Endothelial cell of umbilical vein (primary cell): ENCODE data around the gene PCDHGA6. TPM values are rescaled to one million over a fixed set of nuclear protein-coding genes. Genes with fewer than 3 reads are reported as not detected.

Experiments
- BruUV-seq: library from RNA; stranded (reverse); fragments of 400-500 nt; replicated peaks from 2 replicates; lab custom pipeline; 2021; lab: Mats Ljungman, UMichigan
- CTCF ChIA-PET: fragments of 300-600, 350-600 bp; sonication (Branson Sonifier 250); formaldehyde crosslinking; loops from one replicate; lab custom pipeline; 2021; ENCODE audit warnings: antibody characterized with exemption, inconsistent platforms; lab: Charles Lee
- POLR2A ChIA-PET: fragments of 300-600, 350-600 bp; sonication (Branson Sonifier 250); formaldehyde crosslinking; loops from one replicate; lab custom pipeline; 2021; ENCODE audit warnings: antibody characterized with exemption, inconsistent platforms; lab: Charles Lee
- DNase-seq: peaks from one replicate; pipeline ENCODE4 v3.0.0-alpha.2; 2011; ENCODE audit warnings: low read depth, low spot score
- FAIRE-seq: peaks from 2 replicates; lab custom pipeline; 2011; peaks lifted over from hg19 to GRCh38; lab: Jason Lieb, UNC
- H2AFZ ChIP-seq: 2 replicates; pipeline ENCODE4 v1.6.0; 2012; ENCODE audit warnings: low read depth, low read length, control low read depth, inconsistent platforms
- H3K27ac ChIP-seq: 2 replicates; pipeline ENCODE4 v1.5.1; 2011; ENCODE audit warnings: low read depth, mild to moderate bottlenecking, control low read depth, low read length, moderate library complexity; ENCODE audit not compliant: insufficient read depth
- H3K27me3 ChIP-seq, 2 experiments: 2 replicates each; pipeline versions ENCODE4 v1.6.0 to v1.6.1; 2011; ENCODE audit warnings: low read length in 2 of 2, mixed read lengths in 1 of 2; ENCODE audit not compliant: control insufficient read depth in 2 of 2, insufficient read depth in 2 of 2
- H3K36me3 ChIP-seq, 2 experiments: 2 replicates in 1 of 2; 3 replicates in 1 of 2; pipeline ENCODE4 v1.5.1; 2011; ENCODE audit warnings: low read length in 2 of 2, mild to moderate bottlenecking in 1 of 2, moderate library complexity in 1 of 2; ENCODE audit not compliant: control insufficient read depth in 2 of 2, insufficient read depth in 2 of 2; ENCODE audit errors: extremely low read depth in 1 of 2
- H3K4me1 ChIP-seq: 3 replicates; pipeline ENCODE4 v1.5.1; 2011; ENCODE audit warnings: mild to moderate bottlenecking, low read length; ENCODE audit not compliant: control insufficient read depth, insufficient read depth; ENCODE audit errors: extremely low read depth
- H3K4me2 ChIP-seq: 2 replicates; pipeline ENCODE4 v1.6.1; 2011; ENCODE audit warnings: low read length, control low read depth, mixed read lengths; ENCODE audit not compliant: insufficient read depth
- H3K4me3 ChIP-seq, 3 experiments: fragments of 200-600 bp in 1 of 3; sonication (generic), shearing (Covaris generic) in 1 of 3; replicated peaks in 1 of 3; 2 replicates each; pipeline ENCODE4 v1.5.1; 2011 to 2016; ENCODE audit warnings: control low read depth in 3 of 3, low read length in 3 of 3, mild to moderate bottlenecking in 2 of 3, inconsistent platforms in 1 of 3, low read depth in 1 of 3, moderate library complexity in 1 of 3; ENCODE audit not compliant: insufficient read depth in 1 of 3
- H3K79me2 ChIP-seq: 2 replicates; pipeline ENCODE4 v1.6.0; 2012; ENCODE audit warnings: low read length, inconsistent platforms; ENCODE audit not compliant: control insufficient read depth, insufficient read depth
- H3K9ac ChIP-seq: replicated peaks from 2 replicates; pipeline ENCODE3; 2011; ENCODE audit warnings: low read length, control low read depth; ENCODE audit not compliant: insufficient read depth; ENCODE audit errors: extremely low read depth
- H3K9me1 ChIP-seq: replicated peaks from 3 replicates; pipeline ENCODE4 v1.6.0; 2011; ENCODE audit warnings: mild to moderate bottlenecking, low read length; ENCODE audit not compliant: control insufficient read depth, insufficient read depth; ENCODE audit errors: extremely low read depth
- H3K9me3 ChIP-seq: replicated peaks from 2 replicates; pipeline ENCODE4 v1.5.1; 2012; ENCODE audit warnings: low read length, inconsistent platforms; ENCODE audit not compliant: control insufficient read depth, insufficient read depth
- H4K20me1 ChIP-seq: replicated peaks from 2 replicates; pipeline ENCODE3; 2011; ENCODE audit warnings: mild to moderate bottlenecking, low read length; ENCODE audit not compliant: control insufficient read depth, insufficient read depth; ENCODE audit errors: extremely low read depth
- EZH2 ChIP-seq: IDR thresholded peaks from 2 replicates; pipeline ENCODE4 v1.6.1; 2012; ENCODE audit warnings: borderline replicate concordance, low read depth, mild to moderate bottlenecking, moderate library complexity, low read length, inconsistent platforms; ENCODE audit not compliant: severe bottlenecking
- FOS ChIP-seq: IDR thresholded peaks from 2 replicates; pipeline ENCODE4 v1.6.1; 2011; ENCODE audit warnings: mild to moderate bottlenecking, low read length, moderate library complexity, borderline replicate concordance; ENCODE audit not compliant: insufficient read depth
- GATA2 ChIP-seq: IDR thresholded peaks from 2 replicates; pipeline ENCODE4 v1.7.0; 2011; ENCODE audit warnings: low read depth, mild to moderate bottlenecking, moderate library complexity, mixed read lengths, low read length; ENCODE audit not compliant: insufficient read length, insufficient read depth
- JUN ChIP-seq: IDR thresholded peaks from 2 replicates; pipeline ENCODE4 v1.6.1; 2011; ENCODE audit warnings: borderline replicate concordance, low read depth; ENCODE audit not compliant: insufficient read length, insufficient read depth
- MYC ChIP-seq: IDR thresholded peaks from one replicate; pipeline ENCODE4 v1.6.1; 2011; ENCODE audit warnings: mild to moderate bottlenecking, low read depth, low read length
- POLR2A ChIP-seq: IDR thresholded peaks from 2 replicates; pipeline ENCODE4 v1.6.1; 2012; ENCODE audit warnings: low read depth, mild to moderate bottlenecking, control low read depth, low read length
- POLR2AphosphoS5 ChIP-seq: IDR thresholded peaks from 2 replicates; pipeline ENCODE4 v1.6.1; 2012; ENCODE audit warnings: low read depth, mild to moderate bottlenecking, control low read depth, low read length, moderate library complexity; ENCODE audit not compliant: insufficient read depth
- dilution Hi-C: fragments of 300-500 bp; cut with MboI; formaldehyde crosslinking; loops from one replicate; pipeline ENCODE4 v1.15.0; 2019; ENCODE audit warnings: low sequenced_read_pairs; ENCODE audit not compliant: extremely low pct_ligation_motif_present
- intact Hi-C: fragments of 100-400 bp; cut with micrococcal nuclease; formaldehyde crosslinking; loops from one replicate; pipeline ENCODE4 v1.10.0; 2022
- polyA plus RNA-seq, 4 experiments: library from polyadenylated mRNA; depleted of rRNA in 3 of 4; stranded (reverse) in 3 of 4; unstranded in 1 of 4; fragments of >200 nt; gene quantifications; 2 replicates each; pipeline versions ENCODE4 v1.2.1 to v1.2.3, GENCODE V29; 2011 to 2012; ENCODE audit warnings: missing spikeins in 1 of 4
- total RNA-seq: library from RNA; stranded (reverse); gene quantifications from 2 replicates; pipeline ENCODE4 v1.2.3, GENCODE V29; 2021
- TF ChIP-seq, protein P1 (sequence below): IDR thresholded peaks from 2 replicates; pipeline ENCODE4 v1.6.1; 2011; ENCODE audit not compliant: insufficient read depth, insufficient read length
- TF ChIP-seq, protein P2 (sequence below), 2 donors: IDR thresholded peaks; 1 replicate in 1 of 2; 2 replicates in 1 of 2; pipeline ENCODE4 v1.5.1; 2011; ENCODE audit warnings: low read length in 2 of 2, mild to moderate bottlenecking in 2 of 2, moderate library complexity in 2 of 2, control low read depth in 1 of 2, inconsistent platforms in 1 of 2, low read depth in 1 of 2; ENCODE audit not compliant: insufficient read depth in 1 of 2; ENCODE audit errors: extremely low read depth in 1 of 2

Gene PCDHGA6
- total and polyA plus RNA-seq, 2 donors (not counting 3 experiments of a cell fraction or from before 2014, with no cell fraction given), result 2.6 to 2.7 TPM

DNA sequence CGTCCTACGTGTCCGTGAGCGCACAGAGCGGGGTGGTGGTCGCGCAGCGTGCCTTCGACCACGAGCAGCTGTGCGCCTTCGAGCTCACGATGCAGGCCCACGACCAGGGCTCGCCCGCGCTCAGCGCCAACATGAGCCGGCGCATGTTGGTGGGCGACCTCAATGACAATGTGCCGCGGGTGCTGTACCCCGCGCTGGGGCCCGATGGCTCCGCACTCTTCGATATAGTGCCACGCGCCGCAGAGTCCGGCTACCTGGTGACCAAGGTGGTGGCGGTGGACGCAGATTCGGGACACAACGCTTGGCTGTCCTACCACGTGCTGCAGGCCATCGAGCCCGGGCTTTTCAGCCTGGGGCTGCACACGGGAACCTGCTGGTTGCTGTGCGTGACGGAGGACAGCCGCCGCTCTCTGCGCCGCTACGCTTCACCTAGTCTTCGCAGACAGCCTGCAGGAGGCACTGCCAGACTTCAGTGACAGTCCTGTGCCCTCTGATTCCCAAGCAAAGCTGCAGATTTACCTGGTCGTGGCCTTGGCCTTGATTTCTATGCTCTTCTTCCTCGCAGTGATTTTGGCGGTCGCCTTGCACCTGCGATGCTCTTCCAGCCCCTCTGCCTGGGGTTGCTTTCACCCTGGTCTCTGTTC, 54.2 kb downstream of the PCDHGA6 start:
- DNase-seq (no peak), FAIRE-seq (no peak)
- Histone ChIP-seq H3K4me2 (no peak overlapping the region), H3K9me3 (no peaks in the 10 kb centered on the region), H3K9me1 (no peaks in the 10 kb centered on the region), H3K27ac (no peak overlapping the region), H3K36me3 (no peaks in the 10 kb centered on the region), H3K27me3 (peaks cover 31 to 69% of the 10 kb centered on the region in 2 experiments), H3K4me1 (peaks cover 17% of the 10 kb centered on the region), H2AFZ (no peak overlapping the region), H3K9ac (no peak overlapping the region), H3K79me2 (no peaks in the 10 kb centered on the region), H4K20me1 (no peaks in the 10 kb centered on the region), H3K4me3 (no peak overlapping the region)
- CTCF ChIA-PET, result interaction anchor here (1.4 to 6.3 kb wide), 6 partner anchors 20 to 139 kb away, joined by 4 to 308 read pairs (median 36); partner anchors contain the start of genes PCDHGB6 and PCDHGC3
- POLR2A ChIA-PET, result no interaction called here
- TF ChIP-seq EZH2 (no peak), GATA2 (no peak), JUN (no peak), MYC (no peak), POLR2AphosphoS5 (no peak), POLR2A (no peak), FOS (no peak)
- TF ChIP-seq, protein P1, sequence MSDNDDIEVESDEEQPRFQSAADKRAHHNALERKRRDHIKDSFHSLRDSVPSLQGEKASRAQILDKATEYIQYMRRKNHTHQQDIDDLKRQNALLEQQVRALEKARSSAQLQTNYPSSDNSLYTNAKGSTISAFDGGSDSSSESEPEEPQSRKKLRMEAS, result no peak
- TF ChIP-seq, protein P2, sequence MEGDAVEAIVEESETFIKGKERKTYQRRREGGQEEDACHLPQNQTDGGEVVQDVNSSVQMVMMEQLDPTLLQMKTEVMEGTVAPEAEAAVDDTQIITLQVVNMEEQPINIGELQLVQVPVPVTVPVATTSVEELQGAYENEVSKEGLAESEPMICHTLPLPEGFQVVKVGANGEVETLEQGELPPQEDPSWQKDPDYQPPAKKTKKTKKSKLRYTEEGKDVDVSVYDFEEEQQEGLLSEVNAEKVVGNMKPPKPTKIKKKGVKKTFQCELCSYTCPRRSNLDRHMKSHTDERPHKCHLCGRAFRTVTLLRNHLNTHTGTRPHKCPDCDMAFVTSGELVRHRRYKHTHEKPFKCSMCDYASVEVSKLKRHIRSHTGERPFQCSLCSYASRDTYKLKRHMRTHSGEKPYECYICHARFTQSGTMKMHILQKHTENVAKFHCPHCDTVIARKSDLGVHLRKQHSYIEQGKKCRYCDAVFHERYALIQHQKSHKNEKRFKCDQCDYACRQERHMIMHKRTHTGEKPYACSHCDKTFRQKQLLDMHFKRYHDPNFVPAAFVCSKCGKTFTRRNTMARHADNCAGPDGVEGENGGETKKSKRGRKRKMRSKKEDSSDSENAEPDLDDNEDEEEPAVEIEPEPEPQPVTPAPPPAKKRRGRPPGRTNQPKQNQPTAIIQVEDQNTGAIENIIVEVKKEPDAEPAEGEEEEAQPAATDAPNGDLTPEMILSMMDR (IDR thresholded peaks at IDR 0.05; ENCODE audit: extremely low read depth in 1 of 2, insufficient read depth in 1 of 2, low read depth in 1 of 2, low read length in 2 of 2), result no peak
- BruUV-seq, result no TSS peak
- intact Hi-C loops, result no loop called here
- dilution Hi-C loops, result no loop called here

Other genes with a start within 250 kb of the PCDHGA6 start
Only the 30 nearest of the 36 such genes appear.
- 0.16 and 0.20 TPM in 2 replicates for gene PCDHB9, start 186.7 kb upstream of the PCDHGA6 start, total RNA-seq
- gene PCDHB9, start 186.7 kb upstream of the PCDHGA6 start, polyA plus RNA-seq, result 0.14 and 0.29 TPM in 2 replicates
- gene PCDHB10, start 181.5 kb upstream of the PCDHGA6 start, total RNA-seq, result 0.62 and 0.81 TPM in 2 replicates
- gene PCDHB10, start 181.5 kb upstream of the PCDHGA6 start, polyA plus RNA-seq, result 0.51 and 0.68 TPM in 2 replicates
- 0.16 and 0.18 TPM in 2 replicates for gene PCDHB11, start 174.3 kb upstream of the PCDHGA6 start, total RNA-seq
- gene PCDHB11, start 174.3 kb upstream of the PCDHGA6 start, polyA plus RNA-seq, result 0.11 and 0.13 TPM in 2 replicates
- 0.18 and 0.20 TPM in 2 replicates for gene PCDHB12, start 165.2 kb upstream of the PCDHGA6 start, total RNA-seq
- 0.36 and 0.41 TPM in 2 replicates for gene PCDHB12, start 165.2 kb upstream of the PCDHGA6 start, polyA plus RNA-seq
- gene PCDHB13, start 160.0 kb upstream of the PCDHGA6 start, total RNA-seq, result 0.65 and 0.77 TPM in 2 replicates
- 0.57 and 0.64 TPM in 2 replicates for gene PCDHB13, start 160.0 kb upstream of the PCDHGA6 start, polyA plus RNA-seq
- gene PCDHB14, start 150.5 kb upstream of the PCDHGA6 start, total RNA-seq, result 0.55 and 1.0 TPM in 2 replicates
- gene PCDHB14, start 150.5 kb upstream of the PCDHGA6 start, polyA plus RNA-seq, result 0.72 and 0.73 TPM in 2 replicates
- 0.55 and 0.69 TPM in 2 replicates for gene PCDHB15, start 128.5 kb upstream of the PCDHGA6 start, total RNA-seq
- 0.51 and 0.55 TPM in 2 replicates for gene PCDHB15, start 128.5 kb upstream of the PCDHGA6 start, polyA plus RNA-seq
- 0.39 and 0.46 TPM in 2 replicates for gene SLC25A2, start 69.8 kb upstream of the PCDHGA6 start, total RNA-seq
- not detected in 2 replicates for gene SLC25A2, start 69.8 kb upstream of the PCDHGA6 start, polyA plus RNA-seq
- gene TAF7, start 53.1 kb upstream of the PCDHGA6 start, total RNA-seq, result 55.0 and 62.0 TPM in 2 replicates
- gene TAF7, start 53.1 kb upstream of the PCDHGA6 start, polyA plus RNA-seq, result 14.2 and 21.8 TPM in 2 replicates
- gene PCDHGA1, start 43.4 kb upstream of the PCDHGA6 start, total RNA-seq, result 0.22 and 0.30 TPM in 2 replicates
- gene PCDHGA1, start 43.4 kb upstream of the PCDHGA6 start, polyA plus RNA-seq, result 0.44 and 0.45 TPM in 2 replicates
- 0.58 and 1.2 TPM in 2 replicates for gene PCDHGA2, start 35.1 kb upstream of the PCDHGA6 start, total RNA-seq
- gene PCDHGA2, start 35.1 kb upstream of the PCDHGA6 start, polyA plus RNA-seq, result 1.9 and 2.0 TPM in 2 replicates
- gene PCDHGA3, start 30.1 kb upstream of the PCDHGA6 start, total RNA-seq, result 1.1 and 1.2 TPM in 2 replicates
- gene PCDHGA3, start 30.1 kb upstream of the PCDHGA6 start, polyA plus RNA-seq, result 0.88 and 1.2 TPM in 2 replicates
- 0.58 and 0.62 TPM in 2 replicates for gene PCDHGB1, start 23.8 kb upstream of the PCDHGA6 start, total RNA-seq
- 0.39 and 0.48 TPM in 2 replicates for gene PCDHGB1, start 23.8 kb upstream of the PCDHGA6 start, polyA plus RNA-seq
- gene PCDHGA4, start 18.9 kb upstream of the PCDHGA6 start, total RNA-seq, result 3.0 TPM in 2 replicates
- 2.4 and 2.6 TPM in 2 replicates for gene PCDHGA4, start 18.9 kb upstream of the PCDHGA6 start, polyA plus RNA-seq
- gene PCDHGB2, start 13.9 kb upstream of the PCDHGA6 start, total RNA-seq, result 1.9 and 2.9 TPM in 2 replicates
- 1.1 TPM in 2 replicates for gene PCDHGB2, start 13.9 kb upstream of the PCDHGA6 start, polyA plus RNA-seq
- gene PCDHGA5, start 9.7 kb upstream of the PCDHGA6 start, total RNA-seq, result 0.78 and 0.93 TPM in 2 replicates
- gene PCDHGA5, start 9.7 kb upstream of the PCDHGA6 start, polyA plus RNA-seq, result 0.36 and 0.51 TPM in 2 replicates
- 1.7 and 2.0 TPM in 2 replicates for gene PCDHGB3, start 3.6 kb upstream of the PCDHGA6 start, total RNA-seq
- gene PCDHGB3, start 3.6 kb upstream of the PCDHGA6 start, polyA plus RNA-seq, result 1.4 and 1.8 TPM in 2 replicates
- 1.5 and 1.8 TPM in 2 replicates for gene PCDHGA7, start 8.9 kb downstream of the PCDHGA6 start, total RNA-seq
- 0.68 and 0.84 TPM in 2 replicates for gene PCDHGA7, start 8.9 kb downstream of the PCDHGA6 start, polyA plus RNA-seq
- 4.4 and 6.5 TPM in 2 replicates for gene PCDHGB4, start 13.8 kb downstream of the PCDHGA6 start, total RNA-seq
- 6.9 and 8.1 TPM in 2 replicates for gene PCDHGB4, start 13.8 kb downstream of the PCDHGA6 start, polyA plus RNA-seq
- 0.53 and 0.95 TPM in 2 replicates for gene PCDHGA8, start 18.7 kb downstream of the PCDHGA6 start, total RNA-seq
- 0.43 and 0.44 TPM in 2 replicates for gene PCDHGA8, start 18.7 kb downstream of the PCDHGA6 start, polyA plus RNA-seq
- 11.4 and 14.4 TPM in 2 replicates for gene PCDHGB5, start 24.1 kb downstream of the PCDHGA6 start, total RNA-seq
- gene PCDHGB5, start 24.1 kb downstream of the PCDHGA6 start, polyA plus RNA-seq, result 7.9 and 10.1 TPM in 2 replicates
- 3.5 and 3.9 TPM in 2 replicates for gene PCDHGA9, start 28.9 kb downstream of the PCDHGA6 start, total RNA-seq
- gene PCDHGA9, start 28.9 kb downstream of the PCDHGA6 start, polyA plus RNA-seq, result 1.1 and 1.2 TPM in 2 replicates
- 4.8 and 4.9 TPM in 2 replicates for gene PCDHGB6, start 34.1 kb downstream of the PCDHGA6 start, total RNA-seq
- gene PCDHGB6, start 34.1 kb downstream of the PCDHGA6 start, polyA plus RNA-seq, result 2.2 and 2.3 TPM in 2 replicates
- 4.4 and 5.8 TPM in 2 replicates for gene PCDHGA10, start 39.1 kb downstream of the PCDHGA6 start, total RNA-seq
- gene PCDHGA10, start 39.1 kb downstream of the PCDHGA6 start, polyA plus RNA-seq, result 3.6 and 3.7 TPM in 2 replicates
- 12.6 and 13.0 TPM in 2 replicates for gene PCDHGB7, start 43.8 kb downstream of the PCDHGA6 start, total RNA-seq
- 6.5 and 6.9 TPM in 2 replicates for gene PCDHGB7, start 43.8 kb downstream of the PCDHGA6 start, polyA plus RNA-seq
- gene PCDHGA11, start 47.2 kb downstream of the PCDHGA6 start, total RNA-seq, result 10.3 and 11.5 TPM in 2 replicates
- 8.0 and 8.1 TPM in 2 replicates for gene PCDHGA11, start 47.2 kb downstream of the PCDHGA6 start, polyA plus RNA-seq
- gene PCDHGA12, start 56.6 kb downstream of the PCDHGA6 start, total RNA-seq, result 7.6 and 9.9 TPM in 2 replicates
- gene PCDHGA12, start 56.6 kb downstream of the PCDHGA6 start, polyA plus RNA-seq, result 3.2 and 4.2 TPM in 2 replicates
- 25.4 and 36.1 TPM in 2 replicates for gene PCDHGC3, start 102.1 kb downstream of the PCDHGA6 start, total RNA-seq
- gene PCDHGC3, start 102.1 kb downstream of the PCDHGA6 start, polyA plus RNA-seq, result 9.2 and 14.9 TPM in 2 replicates
- gene PCDHGC4, start 111.1 kb downstream of the PCDHGA6 start, total RNA-seq, result 0.90 and 2.1 TPM in 2 replicates
- gene PCDHGC4, start 111.1 kb downstream of the PCDHGA6 start, polyA plus RNA-seq, result 0.25 and 0.32 TPM in 2 replicates
- 0.60 and 1.2 TPM in 2 replicates for gene PCDHGC5, start 115.2 kb downstream of the PCDHGA6 start, total RNA-seq
- 0.21 and 0.48 TPM in 2 replicates for gene PCDHGC5, start 115.2 kb downstream of the PCDHGA6 start, polyA plus RNA-seq